GM19468 (cell line): ENCODE measurements around the gene FAM111A.
A peak's percentile ranks its signal among the peaks of the same experiment; 100 is the strongest.

Experiments
- ATAC-seq: cut with Tn5 transposase; IDR thresholded peaks from one replicate; pipeline ENCODE4 v1.9.1; 2021; ENCODE audit warnings: mild to moderate bottlenecking, moderate library complexity, moderate number of reproducible peaks; ENCODE audit not compliant: unreplicated experiment; ENCODE audit errors: extremely low read depth

The FAM111A gene

GRCh38 chr11:59138643-59139042 lies 4.0 kb upstream of the FAM111A start:
- ATAC-seq, result no peak

GRCh38 chr11:59141191-59141590 lies 1.5 kb upstream of the FAM111A start:
- no peak for ATAC-seq

- no peak for ATAC-seq
These were observed 789 bp upstream of the FAM111A start for GRCh38 chr11:59141673-59142460.

GRCh38 chr11:59144096-59144495 lies 1.4 kb downstream of the FAM111A start:
- ATAC-seq, result no peak

GRCh38 chr11:59144579-59145345 lies 2.1 kb downstream of the FAM111A start:
- ATAC-seq, result no peak

GRCh38 chr11:59145534-59145933 lies 2.9 kb downstream of the FAM111A start:
- no peak for ATAC-seq

- ATAC-seq, result no peak
These were observed 9.1 kb downstream of the FAM111A start for GRCh38 chr11:59151761-59152160.

- ATAC-seq, result peak; percentile 55
These were observed 9.8 kb downstream of the FAM111A start for GRCh38 chr11:59152312-59152951.

- ATAC-seq, result no peak
These were observed 12.0 kb downstream of the FAM111A start for GRCh38 chr11:59154610-59155009.

- no peak for ATAC-seq
These were observed 14.8 kb downstream of the FAM111A start for GRCh38 chr11:59157433-59157832.

- peak; percentile 81 for ATAC-seq
These were observed 15.8 kb downstream of the FAM111A start for GRCh38 chr11:59158206-59159068.

- ATAC-seq, result no peak
These were observed 21.4 kb downstream of the FAM111A start for GRCh38 chr11:59164028-59164427.

GRCh38 chr11:59171508-59172322 lies 29.1 kb downstream of the FAM111A start, which contains the start of gene DTX4:
Gene DTX4, plus strand, starts transcription at chr11:59172132. Its CDS starts 464 bp downstream, at chr11:59172596.
- ATAC-seq, result peak; percentile 76

GRCh38 chr11:59172345-59173079 lies 29.9 kb downstream of the FAM111A start:
- ATAC-seq, result peak; percentile 11

- ATAC-seq, result no peak
These were observed 30.7 kb downstream of the FAM111A start for GRCh38 chr11:59173080-59173963.

- no peak for ATAC-seq
These were observed 31.5 kb downstream of the FAM111A start for GRCh38 chr11:59173964-59174663.

- no peak for ATAC-seq
These were observed 32.0 kb downstream of the FAM111A start for GRCh38 chr11:59174664-59175033.
